GM18867 (cell line): ENCODE data around the gene AXIN1.
"Not testable (repeated sequence)": the region's sequence is repeated elsewhere in the genome, so short reads cannot be mapped to it uniquely, and the experiment has no call there.

Source experiments
- ATAC-seq: cut with Tn5 transposase; IDR thresholded peaks from one replicate; pipeline ENCODE4 v1.9.1; 2021; ENCODE audit warnings: mild to moderate bottlenecking, moderate library complexity; ENCODE audit not compliant: unreplicated experiment

AXIN1 gene

GRCh38 chr16:353404-354290 is 1.1 kb upstream of the AXIN1 start:
- ATAC-seq: no peak

- ATAC-seq: peak; percentile 27
Measured at GRCh38 chr16:351804-352520, 561 bp downstream of the AXIN1 start.

GRCh38 chr16:350203-350602 is 2.3 kb downstream of the AXIN1 start:
- no peak for ATAC-seq

- no peak for ATAC-seq
Measured at GRCh38 chr16:349211-349610, 3.3 kb downstream of the AXIN1 start.

- not testable (repeated sequence) for ATAC-seq
Measured at GRCh38 chr16:348495-348894, 4.0 kb downstream of the AXIN1 start.

- ATAC-seq: no peak
Measured at GRCh38 chr16:347203-347602, 5.3 kb downstream of the AXIN1 start.

- ATAC-seq: no peak
Measured at GRCh38 chr16:346587-346986, 5.9 kb downstream of the AXIN1 start.

GRCh38 chr16:345772-346171 is 6.8 kb downstream of the AXIN1 start:
- ATAC-seq: no peak

- ATAC-seq: no peak
Measured at GRCh38 chr16:342455-343213, 9.9 kb downstream of the AXIN1 start.

- ATAC-seq: not testable (repeated sequence)
Measured at GRCh38 chr16:341974-342336, 10.6 kb downstream of the AXIN1 start.

- not testable (repeated sequence) for ATAC-seq
Measured at GRCh38 chr16:341095-341973, 11.2 kb downstream of the AXIN1 start.

- ATAC-seq: no peak
Measured at GRCh38 chr16:340370-341091, 12.0 kb downstream of the AXIN1 start.

GRCh38 chr16:339680-340079 is 12.8 kb downstream of the AXIN1 start:
- ATAC-seq: no peak

GRCh38 chr16:337975-338575 is 14.4 kb downstream of the AXIN1 start:
- ATAC-seq: no peak

GRCh38 chr16:337437-337836 is 15.1 kb downstream of the AXIN1 start:
- ATAC-seq: no peak

- no peak for ATAC-seq
Measured at GRCh38 chr16:336269-336668, 16.3 kb downstream of the AXIN1 start.

- not testable (repeated sequence) for ATAC-seq
Measured at GRCh38 chr16:334861-335632, 17.5 kb downstream of the AXIN1 start.

- not testable (repeated sequence) for ATAC-seq
Measured at GRCh38 chr16:334164-334832, 18.2 kb downstream of the AXIN1 start.
